HepG2 (cell line): Measurements from ENCODE around the gene TNFSF9. TPM values are rescaled to one million over a fixed set of nuclear protein-coding genes. Genes with fewer than 3 reads are reported as not detected.

ENCODE experiments used
- DR1 ChIP-seq: sonication (generic); formaldehyde crosslinking; IDR thresholded peaks from 2 replicates; pipeline ENCODE4 v1.8.0; 2021; ENCODE audit warnings: mild to moderate bottlenecking, missing genetic modification reagents, inconsistent platforms
- HDAC2 ChIP-seq: sonication (generic); formaldehyde crosslinking; IDR thresholded peaks from 2 replicates; pipeline ENCODE4 v1.4.0; 2020; ENCODE audit warnings: missing genetic modification reagents
- HINFP ChIP-seq: sonication (generic); formaldehyde crosslinking; IDR thresholded peaks from 2 replicates; pipeline ENCODE4 v1.4.0; 2020; ENCODE audit warnings: low read depth, mild to moderate bottlenecking, missing genetic modification reagents
- HNRNPL ChIP-seq: fragments of 200-400 bp; formaldehyde crosslinking; IDR thresholded peaks from 2 replicates; pipeline ENCODE4 v1.6.1; 2017; ENCODE audit warnings: mild to moderate bottlenecking, low read depth, low read length
- HOXA9 ChIP-seq: sonication (generic); formaldehyde crosslinking; IDR thresholded peaks from 2 replicates; pipeline ENCODE4 v1.8.1; 2022; ENCODE audit warnings: missing genetic modification reagents, mild to moderate bottlenecking, moderate library complexity, borderline replicate concordance
- JUNB ChIP-seq: sonication (generic); formaldehyde crosslinking; IDR thresholded peaks from 2 replicates; pipeline ENCODE4 v1.8.0; 2022; ENCODE audit warnings: missing genetic modification reagents, mild to moderate bottlenecking, borderline replicate concordance
- MAX ChIP-seq: IDR thresholded peaks from 2 replicates; pipeline ENCODE4 v1.6.1; 2012; ENCODE audit warnings: inconsistent platforms
- NR3C1 ChIP-seq: sonication (generic); formaldehyde crosslinking; IDR thresholded peaks from 2 replicates; pipeline ENCODE4 v1.4.0; 2020; ENCODE audit warnings: missing genetic modification reagents
- SATB2 ChIP-seq: sonication (generic); formaldehyde crosslinking; IDR thresholded peaks from 2 replicates; pipeline ENCODE4 v1.5.0; 2020; ENCODE audit warnings: missing genetic modification reagents
- TBX2 ChIP-seq: sonication (generic); formaldehyde crosslinking; IDR thresholded peaks from 2 replicates; pipeline ENCODE4 v1.5.0; 2020; ENCODE audit warnings: missing genetic modification reagents, mild to moderate bottlenecking, borderline replicate concordance
- ZC3H13 ChIP-seq: sonication (generic); formaldehyde crosslinking; IDR thresholded peaks from 2 replicates; pipeline ENCODE4 v1.8.1; 2023; ENCODE audit warnings: mild to moderate bottlenecking, missing genetic modification reagents, moderate library complexity
- ZFP90 ChIP-seq: sonication (generic); formaldehyde crosslinking; IDR thresholded peaks from 2 replicates; pipeline ENCODE4 v1.8.0; 2022; ENCODE audit warnings: missing genetic modification reagents, mild to moderate bottlenecking, inconsistent platforms, borderline replicate concordance
- ZKSCAN5 ChIP-seq: sonication (generic); formaldehyde crosslinking; IDR thresholded peaks from 2 replicates; pipeline ENCODE4 v1.5.1; 2020; ENCODE audit warnings: mild to moderate bottlenecking, missing genetic modification reagents
- ZNF10 ChIP-seq: sonication (generic); formaldehyde crosslinking; IDR thresholded peaks from 2 replicates; pipeline ENCODE4 v1.4.0; 2020; ENCODE audit warnings: mild to moderate bottlenecking, low read depth, missing genetic modification reagents, borderline replicate concordance
- ZNF274 ChIP-seq: sonication (generic); formaldehyde crosslinking; IDR thresholded peaks from 2 replicates; pipeline ENCODE4 v1.5.1; 2020; ENCODE audit warnings: mild to moderate bottlenecking, missing genetic modification reagents
- ZNF3 ChIP-seq: IDR thresholded peaks from 2 replicates; pipeline ENCODE4 v1.7.0; 2017; ENCODE audit warnings: inconsistent platforms
- ZNF572 ChIP-seq: sonication (generic); formaldehyde crosslinking; IDR thresholded peaks from 2 replicates; pipeline ENCODE4 v1.5.1; 2020; ENCODE audit warnings: mild to moderate bottlenecking, missing genetic modification reagents
- ZSCAN31 ChIP-seq: sonication (generic); formaldehyde crosslinking; IDR thresholded peaks from 2 replicates; pipeline ENCODE4 v1.5.0; 2020; ENCODE audit warnings: low read depth, mild to moderate bottlenecking, missing genetic modification reagents
- polyA plus RNA-seq, 8 experiments: library from polyadenylated mRNA; depleted of rRNA in 3 of 8; stranded (reverse) in 7 of 8; unstranded in 1 of 8; fragments of >200 nt; fragmentation: Illumina TruSeq in 4 of 8; extraction: Trizol in 4 of 8; gene quantifications; 2 replicates each; pipeline versions ENCODE4 v1.2.1 to v1.2.3, GENCODE V29; 2011 to 2016; ENCODE audit warnings: low read depth in 4 of 8, missing spikeins in 1 of 8, mixed read lengths in 1 of 8; ENCODE audit not compliant: insufficient read depth in 1 of 8
- total RNA-seq, 5 experiments: library from RNA; depleted of rRNA; stranded (reverse); fragments of >200 nt; fragmentation: Illumina TruSeq; extraction: Trizol; gene quantifications; 2 replicates each; pipeline ENCODE4 v1.2.3, GENCODE V29; 2016; ENCODE audit warnings: low read depth in 1 of 5
- TF ChIP-seq, protein P1 (sequence below): sonication (generic); formaldehyde crosslinking; IDR thresholded peaks from 2 replicates; pipeline ENCODE4 v1.8.1; 2022; ENCODE audit warnings: low read depth, mild to moderate bottlenecking, missing genetic modification reagents

Gene TNFSF9
- total and polyA plus RNA-seq, 2 of the 13 experiments (the other 11 are each of a cell fraction or from before 2014, with no cell fraction given) = 1.0 to 1.8 TPM

DNA sequence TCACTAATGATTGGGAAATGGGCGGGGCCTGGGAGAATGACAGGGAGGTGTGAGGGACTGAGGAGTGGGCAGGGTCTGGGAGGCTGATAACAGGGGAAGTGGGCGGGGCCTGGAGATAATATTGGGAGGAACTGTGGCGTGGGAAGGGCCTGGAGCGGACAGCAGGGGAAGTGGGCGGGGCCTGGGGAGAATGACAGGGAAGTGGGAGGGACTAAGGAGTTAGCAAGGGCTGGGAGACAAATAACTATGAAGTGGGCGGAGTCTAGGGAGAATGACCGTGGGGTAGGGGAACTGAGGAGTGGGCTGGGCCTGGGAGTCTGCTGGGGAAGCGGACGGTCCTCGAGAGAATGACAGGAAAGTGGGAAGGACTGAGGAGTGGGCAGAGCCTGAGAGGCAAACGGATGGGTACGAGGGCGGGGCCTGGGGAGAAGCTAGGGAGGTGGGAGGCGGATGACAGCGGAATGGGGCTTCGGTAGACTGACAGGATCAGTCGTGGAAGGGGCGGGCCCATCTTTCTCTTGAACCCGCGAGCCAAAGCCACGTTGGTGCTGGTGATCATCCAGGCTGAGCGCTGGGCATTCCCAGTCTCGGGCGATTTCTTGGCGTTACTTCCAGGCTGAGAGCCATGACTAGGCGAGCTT is 14.7 kb upstream of the TNFSF9 start (continued):
- TF ChIP-seq ZNF274 (no peak), HNRNPL (no peak), ZNF572 (CRISPR knock-in tag) (no peak), SATB2 (CRISPR knock-in tag) (no peak), NR3C1 (CRISPR knock-in tag) (no peak), HINFP (CRISPR knock-in tag) (peak; percentile 25; the same call in 1 of the 2 replicates), ZNF10 (CRISPR knock-in tag) (no peak), ZFP90 (CRISPR knock-in tag) (no peak), ZSCAN31 (CRISPR knock-in tag) (no peak), HDAC2 (CRISPR knock-in tag) (0 out of 2 replicates have a peak, but pooled peaks have one; percentile 15), DR1 (CRISPR knock-in tag) (no peak), HOXA9 (CRISPR knock-in tag) (no peak), ZC3H13 (CRISPR knock-in tag) (no peak), MAX (no peak; the same call in 1 of the 2 replicates), TBX2 (CRISPR knock-in tag) (0 out of 2 replicates have a peak, but pooled peaks have one; percentile 22), ZKSCAN5 (CRISPR knock-in tag) (no peak), ZNF3 (CRISPR knock-in tag) (no peak), JUNB (CRISPR knock-in tag) (no peak)
- TF ChIP-seq, protein P1, sequence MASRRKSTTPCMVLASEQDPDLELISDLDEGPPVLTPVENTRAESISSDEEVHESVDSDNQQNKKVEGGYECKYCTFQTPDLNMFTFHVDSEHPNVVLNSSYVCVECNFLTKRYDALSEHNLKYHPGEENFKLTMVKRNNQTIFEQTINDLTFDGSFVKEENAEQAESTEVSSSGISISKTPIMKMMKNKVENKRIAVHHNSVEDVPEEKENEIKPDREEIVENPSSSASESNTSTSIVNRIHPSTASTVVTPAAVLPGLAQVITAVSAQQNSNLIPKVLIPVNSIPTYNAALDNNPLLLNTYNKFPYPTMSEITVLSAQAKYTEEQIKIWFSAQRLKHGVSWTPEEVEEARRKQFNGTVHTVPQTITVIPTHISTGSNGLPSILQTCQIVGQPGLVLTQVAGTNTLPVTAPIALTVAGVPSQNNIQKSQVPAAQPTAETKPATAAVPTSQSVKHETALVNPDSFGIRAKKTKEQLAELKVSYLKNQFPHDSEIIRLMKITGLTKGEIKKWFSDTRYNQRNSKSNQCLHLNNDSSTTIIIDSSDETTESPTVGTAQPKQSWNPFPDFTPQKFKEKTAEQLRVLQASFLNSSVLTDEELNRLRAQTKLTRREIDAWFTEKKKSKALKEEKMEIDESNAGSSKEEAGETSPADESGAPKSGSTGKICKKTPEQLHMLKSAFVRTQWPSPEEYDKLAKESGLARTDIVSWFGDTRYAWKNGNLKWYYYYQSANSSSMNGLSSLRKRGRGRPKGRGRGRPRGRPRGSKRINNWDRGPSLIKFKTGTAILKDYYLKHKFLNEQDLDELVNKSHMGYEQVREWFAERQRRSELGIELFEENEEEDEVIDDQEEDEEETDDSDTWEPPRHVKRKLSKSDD (CRISPR knock-in tag) = no peak
- TF ChIP-seq, all 625 proteins: peak for 21
